HG03025 (cell line): Measurements from ENCODE around the gene ACSBG1.
"Not testable (repeated sequence)": the region's sequence is repeated elsewhere in the genome, so short reads cannot be mapped to it uniquely, and the experiment has no call there.

Experiments
- ATAC-seq: cut with Tn5 transposase; IDR thresholded peaks from one replicate; pipeline ENCODE4 v1.9.1; 2021; ENCODE audit warnings: mild to moderate bottlenecking, moderate library complexity; ENCODE audit not compliant: unreplicated experiment, low FRiP score

The ACSBG1 gene

GRCh38 chr15:78251136-78251535, 16.8 kb upstream of the ACSBG1 start:
- ATAC-seq = no peak

- ATAC-seq = no peak
Observed at GRCh38 chr15:78249131-78249530, 14.8 kb upstream of the ACSBG1 start.

GRCh38 chr15:78247911-78248310, 13.5 kb upstream of the ACSBG1 start:
- ATAC-seq = no peak

- not testable (repeated sequence) for ATAC-seq
Observed at GRCh38 chr15:78245976-78246620, 11.7 kb upstream of the ACSBG1 start.

GRCh38 chr15:78245392-78245791, 11.0 kb upstream of the ACSBG1 start:
- not testable (repeated sequence) for ATAC-seq

- no peak for ATAC-seq
Observed at GRCh38 chr15:78244893-78245292, 10.5 kb upstream of the ACSBG1 start.

- ATAC-seq = no peak
Observed at GRCh38 chr15:78244101-78244500, 9.7 kb upstream of the ACSBG1 start.

GRCh38 chr15:78243491-78243941, 9.2 kb upstream of the ACSBG1 start:
- ATAC-seq = no peak

- ATAC-seq = no peak
Observed at GRCh38 chr15:78243058-78243457, 8.7 kb upstream of the ACSBG1 start.

GRCh38 chr15:78242128-78242527, 7.8 kb upstream of the ACSBG1 start:
- no peak for ATAC-seq

- ATAC-seq = no peak
Observed at GRCh38 chr15:78241017-78241416, 6.7 kb upstream of the ACSBG1 start.

GRCh38 chr15:78239811-78240210, 5.4 kb upstream of the ACSBG1 start:
- ATAC-seq = no peak

- ATAC-seq = no peak
Observed at GRCh38 chr15:78237146-78237545, 2.8 kb upstream of the ACSBG1 start.

- ATAC-seq = no peak
Observed at GRCh38 chr15:78236491-78236890, 2.1 kb upstream of the ACSBG1 start.

GRCh38 chr15:78233496-78233895, 869 bp downstream of the ACSBG1 start:
- no peak for ATAC-seq

GRCh38 chr15:78232951-78233350, 1.4 kb downstream of the ACSBG1 start:
- no peak for ATAC-seq

GRCh38 chr15:78229431-78230406, 4.6 kb downstream of the ACSBG1 start:
- ATAC-seq = no peak

GRCh38 chr15:78228356-78228996, 5.9 kb downstream of the ACSBG1 start:
- ATAC-seq = no peak

GRCh38 chr15:78225783-78226541, 8.4 kb downstream of the ACSBG1 start:
- ATAC-seq = no peak

GRCh38 chr15:78224023-78224411, 10.3 kb downstream of the ACSBG1 start:
- no peak for ATAC-seq
